ENCODE data around the gene AHCYL2. TPM values are rescaled to one million over a fixed set of nuclear protein-coding genes. Genes with fewer than 3 reads are reported as not detected.

The AHCYL2 gene
- polyA plus RNA-seq, 1 experiment, result 13.3 TPM

DNA sequence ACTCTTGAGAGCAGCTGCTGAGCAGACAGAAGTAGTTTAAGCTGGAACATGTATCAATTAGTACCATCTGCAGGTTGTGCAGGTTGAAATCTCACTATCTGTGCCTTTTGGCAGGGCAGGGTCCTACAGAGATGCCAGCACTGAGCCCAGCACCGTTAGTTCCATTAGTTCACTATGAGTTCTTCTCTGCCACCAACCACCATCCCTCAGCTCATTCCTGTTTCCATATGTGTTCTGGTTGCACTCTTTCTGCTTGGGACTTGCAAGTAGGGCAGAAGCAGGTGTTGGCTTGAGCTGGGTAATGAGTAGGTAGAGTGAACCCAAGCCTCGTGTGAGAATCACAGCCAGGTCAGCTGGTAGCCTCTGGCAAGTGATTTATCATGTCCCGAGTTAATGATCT, 33.6 kb upstream of the AHCYL2 start:
- no peak for DNase-seq (ENCODE audit: low read depth, low spot score)
- POLR2A ChIA-PET, result no interaction called here
- H3K27ac ChIP-seq (ENCODE audit: low read depth, low read length), result no peak overlapping the region
- H3K27me3 ChIP-seq (ENCODE audit: control insufficient read depth, insufficient read depth, low read length), result peaks cover 3% of the 10 kb centered on the region
- no peak for TF ChIP-seq CTCF (IDR thresholded peaks at IDR 0.05; ENCODE audit: low read depth, low read length)
- no peaks in the 10 kb centered on the region for H3K9me3 ChIP-seq (ENCODE audit: control insufficient read depth, insufficient read depth, low read length)
- no peak overlapping the region for H3K4me3 ChIP-seq (ENCODE audit: low read depth, low read length)
- CTCF ChIA-PET, result interaction anchor here (2.1 kb wide), 1 partner anchor 28 kb away, joined by 15 read pairs; no protein-coding TSS in a partner anchor

- Histone ChIP-seq H3K9me3 (ENCODE audit: control insufficient read depth, insufficient read depth, low read length) (no peaks in the 10 kb centered on the region), H3K4me3 (ENCODE audit: low read depth, low read length) (no peak overlapping the region), H3K27ac (ENCODE audit: low read depth, low read length) (no peak overlapping the region), H3K27me3 (ENCODE audit: control insufficient read depth, insufficient read depth, low read length) (no peaks in the 10 kb centered on the region)
- no peak for TF ChIP-seq CTCF (IDR thresholded peaks at IDR 0.05; ENCODE audit: low read depth, low read length)
- ChIA-PET CTCF (interaction anchor here (0.9 to 2.6 kb wide), 5 partner anchors 17 to 102 kb away, joined by 3 to 12 read pairs (median 4); no protein-coding TSS in a partner anchor), POLR2A (no interaction called here)
- no peak for DNase-seq (ENCODE audit: low read depth, low spot score)
Observed at GRCh38 chr7:129193892-129194291, 30.9 kb upstream of the AHCYL2 start.

DNA sequence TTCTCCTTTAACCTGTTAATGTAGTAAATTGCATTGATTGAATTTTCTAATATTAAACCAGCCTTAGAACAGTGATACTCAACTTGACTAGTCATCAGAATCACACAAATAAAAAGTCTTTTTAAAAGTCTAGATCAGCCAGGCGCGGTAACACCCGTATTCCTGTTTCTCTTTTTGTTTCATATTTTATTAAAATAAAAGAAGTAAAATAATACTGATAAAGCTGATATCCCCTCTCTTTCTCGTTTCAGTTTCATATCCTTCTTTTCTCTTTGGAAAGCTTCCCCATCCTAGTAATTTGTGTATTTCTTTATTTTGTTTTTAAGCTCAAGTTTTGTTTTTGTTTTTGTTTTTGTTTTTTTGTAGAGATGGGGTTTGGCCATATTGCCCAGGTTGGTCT, 27.1 kb upstream of the AHCYL2 start:
- Histone ChIP-seq H3K9me3 (ENCODE audit: control insufficient read depth, insufficient read depth, low read length) (no peaks in the 10 kb centered on the region), H3K27me3 (ENCODE audit: control insufficient read depth, insufficient read depth, low read length) (no peaks in the 10 kb centered on the region), H3K4me3 (ENCODE audit: low read depth, low read length) (no peak overlapping the region), H3K27ac (ENCODE audit: low read depth, low read length) (no peak overlapping the region)
- TF ChIP-seq CTCF (IDR thresholded peaks at IDR 0.05; ENCODE audit: low read depth, low read length), result no peak
- DNase-seq (ENCODE audit: low read depth, low spot score), result no peak
- ChIA-PET POLR2A (no interaction called here), CTCF (interaction anchor here (0.7 to 1.3 kb wide), 4 partner anchors 12 to 34 kb away, joined by 3 to 8 read pairs (median 4); no protein-coding TSS in a partner anchor)

DNA sequence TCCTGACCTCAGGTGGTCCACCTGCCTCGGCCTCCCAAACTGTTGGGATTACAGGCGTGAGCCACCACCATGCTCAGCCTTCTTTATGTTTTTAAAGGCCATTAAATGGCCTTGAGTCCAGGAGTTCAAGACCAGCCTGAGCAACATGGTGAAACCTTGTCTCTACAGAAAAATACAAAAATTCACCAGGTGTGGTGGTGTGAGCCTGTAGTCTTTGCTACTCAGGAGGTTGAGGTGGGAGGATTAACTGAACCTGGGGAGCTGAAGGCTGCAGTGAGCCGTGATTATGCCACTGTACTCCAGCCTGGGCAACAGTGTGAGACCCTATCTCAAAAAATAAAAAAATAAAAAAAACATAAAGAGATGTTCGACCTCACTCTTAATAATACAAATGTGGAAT, 25.4 kb upstream of the AHCYL2 start:
- no peak for TF ChIP-seq CTCF (IDR thresholded peaks at IDR 0.05; ENCODE audit: low read depth, low read length)
- ChIA-PET CTCF (interaction anchor here (0.6 to 1.8 kb wide), 3 partner anchors 11 to 272 kb away, joined by 4 read pairs; no protein-coding TSS in a partner anchor), POLR2A (no interaction called here)
- no peak for DNase-seq (ENCODE audit: low read depth, low spot score)
- Histone ChIP-seq H3K27ac (ENCODE audit: low read depth, low read length) (no peak overlapping the region), H3K4me3 (ENCODE audit: low read depth, low read length) (no peak overlapping the region), H3K9me3 (ENCODE audit: control insufficient read depth, insufficient read depth, low read length) (no peaks in the 10 kb centered on the region), H3K27me3 (ENCODE audit: control insufficient read depth, insufficient read depth, low read length) (no peaks in the 10 kb centered on the region)

GRCh38 chr7:129202058-129202777, 22.6 kb upstream of the AHCYL2 start:
- H3K27ac ChIP-seq (ENCODE audit: low read depth, low read length), result no peak overlapping the region
- no peak for DNase-seq (ENCODE audit: low read depth, low spot score)
- H3K4me3 ChIP-seq (ENCODE audit: low read depth, low read length), result no peak overlapping the region
- H3K9me3 ChIP-seq (ENCODE audit: control insufficient read depth, insufficient read depth, low read length), result no peaks in the 10 kb centered on the region
- ChIA-PET CTCF (interaction anchor here (2.1 kb wide), 1 partner anchor 38 kb away, joined by 13 read pairs; no protein-coding TSS in a partner anchor), POLR2A (no interaction called here)
- no peak for TF ChIP-seq CTCF (IDR thresholded peaks at IDR 0.05; ENCODE audit: low read depth, low read length)
- no peaks in the 10 kb centered on the region for H3K27me3 ChIP-seq (ENCODE audit: control insufficient read depth, insufficient read depth, low read length)
